Dedifferentiated amniotic fluid mesenchymal stem cell (primary cell): ENCODE measurements around the gene ALG6.
"Not testable (repeated sequence)": the region's sequence is repeated elsewhere in the genome, so short reads cannot be mapped to it uniquely, and the experiment has no call there.

Experiments
- DNase-seq: peaks from one replicate; pipeline ENCODE4 v3.0.0-alpha.2; 2016; ENCODE audit errors: extremely low spot score

The ALG6 gene

DNA sequence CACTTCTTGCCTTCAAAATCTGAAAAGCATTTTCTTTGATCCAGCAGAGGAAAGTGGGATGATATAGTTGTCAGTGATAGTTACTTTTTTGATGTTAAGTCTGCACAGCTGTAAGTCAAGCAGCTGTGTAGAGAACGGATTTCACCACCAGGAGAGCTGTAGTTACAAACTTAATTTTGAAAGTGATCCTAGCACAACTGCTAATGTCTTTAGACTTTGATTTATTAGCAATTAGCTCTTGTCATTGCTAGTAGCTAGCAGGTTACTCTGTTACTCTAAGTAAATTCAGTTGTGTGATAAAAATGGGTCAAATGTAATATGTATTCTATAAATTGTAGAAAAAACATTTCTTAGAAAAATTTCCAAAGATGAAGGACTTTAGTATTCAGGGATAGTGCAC is 46.0 kb downstream of the ALG6 start:
- DNase-seq: no peak

DNA sequence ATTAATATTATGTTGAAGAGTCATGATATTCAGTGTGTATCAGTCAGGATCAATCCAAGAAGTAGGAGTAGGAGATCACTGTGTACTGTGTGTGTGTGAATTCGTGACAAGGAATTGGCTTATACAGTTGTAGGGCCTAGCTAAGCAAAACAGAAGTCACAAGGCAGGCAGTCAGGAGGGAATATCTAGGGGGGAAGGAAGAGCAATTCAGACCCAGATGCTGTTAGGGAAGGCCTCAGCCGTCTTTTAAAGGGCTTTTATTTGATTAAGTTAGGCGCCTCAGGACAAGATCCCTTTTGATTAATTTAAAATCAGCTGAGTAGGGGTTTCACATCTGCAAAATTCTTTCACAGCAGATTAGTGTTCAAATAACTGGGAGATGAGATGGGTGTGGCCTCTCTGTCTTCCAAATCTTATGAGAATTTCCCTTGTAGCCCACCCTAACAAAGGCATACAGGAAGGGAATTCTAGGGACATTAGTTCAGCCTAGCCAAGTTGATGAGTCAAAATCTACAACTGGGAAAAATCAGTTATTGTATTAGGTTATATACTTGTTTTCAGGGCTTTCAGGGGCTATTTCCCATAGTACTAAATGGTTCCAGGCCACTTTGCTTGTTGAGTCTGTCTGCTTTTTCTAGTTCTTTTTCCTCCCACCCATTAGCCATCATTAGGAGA is 47.4 kb downstream of the ALG6 start:
- DNase-seq: no peak

DNA sequence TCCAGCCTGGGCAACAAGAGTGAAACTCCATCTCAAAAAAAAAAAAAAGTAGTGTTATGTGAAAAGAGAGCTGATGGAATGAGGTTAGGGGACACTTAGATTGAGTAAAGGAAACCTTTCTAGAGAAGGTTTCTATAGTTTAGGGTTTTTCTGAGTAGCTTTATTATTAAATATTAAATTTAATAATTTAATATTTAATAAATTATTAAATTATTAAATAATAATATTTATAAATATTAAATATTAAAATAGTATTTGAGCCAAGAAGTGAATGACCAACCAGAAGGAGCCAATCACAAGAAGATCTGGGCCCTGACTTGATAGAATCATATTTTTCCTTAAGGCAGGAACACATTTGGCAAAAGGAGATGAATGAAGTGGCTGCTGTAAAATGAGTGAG is 50.7 kb downstream of the ALG6 start:
- DNase-seq: no peak

DNA sequence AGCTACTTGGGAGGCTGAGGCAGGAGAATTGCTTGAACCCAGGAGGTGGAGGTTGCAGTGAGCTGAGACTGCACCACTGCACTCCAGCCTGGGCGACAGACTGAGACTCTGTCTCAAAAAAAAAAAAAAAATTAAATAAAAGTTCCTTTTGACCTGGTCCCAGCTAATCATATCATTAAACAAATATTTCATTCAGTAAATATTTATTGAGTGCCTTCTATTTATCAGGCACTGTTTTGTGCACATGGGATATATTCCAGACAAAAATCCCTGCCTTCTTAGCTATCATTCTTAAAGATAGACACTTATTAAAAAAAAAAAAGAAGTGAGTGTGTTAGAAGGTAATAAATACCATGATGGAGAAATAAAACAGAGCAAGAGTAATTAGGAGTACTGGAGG is 53.3 kb downstream of the ALG6 start:
- DNase-seq: not testable (repeated sequence)

DNA sequence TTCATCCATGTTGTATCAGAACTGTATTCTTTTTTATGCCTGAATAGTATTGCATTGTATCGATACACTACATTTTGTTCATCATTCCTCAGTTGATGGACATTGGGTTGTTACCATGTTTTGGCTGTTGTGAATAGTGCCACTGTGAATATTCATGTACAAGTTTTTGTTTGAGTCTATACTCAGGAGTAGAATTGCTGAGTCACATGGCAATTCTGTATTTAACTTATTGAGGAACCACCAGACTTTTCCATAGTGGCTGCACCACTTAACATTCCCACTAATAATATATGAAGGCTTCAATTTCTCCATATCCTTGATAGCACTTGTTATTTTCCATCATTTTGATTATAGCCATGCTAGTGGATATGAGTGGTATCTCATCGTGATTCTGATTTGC is 56.2 kb downstream of the ALG6 start:
- no peak for DNase-seq

DNA sequence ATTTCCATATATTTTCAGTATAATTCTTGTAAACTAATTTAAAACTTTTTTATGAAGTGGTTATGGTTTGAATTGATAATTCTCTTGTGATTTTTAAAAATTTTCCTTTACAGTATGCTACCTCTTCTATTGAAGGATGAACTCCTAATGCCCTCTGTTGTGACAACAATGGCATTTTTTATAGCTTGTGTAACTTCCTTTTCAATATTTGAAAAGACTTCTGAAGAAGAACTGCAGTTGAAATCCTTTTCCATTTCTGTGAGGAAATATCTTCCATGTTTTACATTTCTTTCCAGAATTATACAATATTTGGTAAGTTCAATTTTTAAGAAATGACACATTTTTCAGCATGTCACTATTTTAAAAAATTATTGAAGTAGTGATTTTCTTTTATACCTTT is 61.4 kb downstream of the ALG6 start:
- no peak for DNase-seq

DNA sequence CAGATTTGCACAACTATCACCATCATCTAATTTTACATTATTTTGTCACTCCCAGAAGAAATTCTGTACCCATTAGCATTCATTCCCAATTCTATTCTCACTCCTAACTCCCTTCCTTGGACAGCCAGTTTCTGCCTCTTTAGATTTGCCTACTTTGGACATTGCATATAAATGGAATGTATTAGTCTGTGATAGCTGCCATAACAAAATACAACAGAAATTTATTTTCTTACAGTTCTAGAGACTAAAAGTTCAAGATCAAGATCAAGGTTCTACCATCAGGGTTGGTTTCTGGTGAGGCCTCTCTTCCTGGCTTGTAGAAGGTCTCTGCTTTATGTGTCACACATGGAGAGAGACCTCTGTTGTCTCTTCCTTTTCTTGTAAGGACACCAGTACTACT is 61.9 kb downstream of the ALG6 start:
- no peak for DNase-seq

DNA sequence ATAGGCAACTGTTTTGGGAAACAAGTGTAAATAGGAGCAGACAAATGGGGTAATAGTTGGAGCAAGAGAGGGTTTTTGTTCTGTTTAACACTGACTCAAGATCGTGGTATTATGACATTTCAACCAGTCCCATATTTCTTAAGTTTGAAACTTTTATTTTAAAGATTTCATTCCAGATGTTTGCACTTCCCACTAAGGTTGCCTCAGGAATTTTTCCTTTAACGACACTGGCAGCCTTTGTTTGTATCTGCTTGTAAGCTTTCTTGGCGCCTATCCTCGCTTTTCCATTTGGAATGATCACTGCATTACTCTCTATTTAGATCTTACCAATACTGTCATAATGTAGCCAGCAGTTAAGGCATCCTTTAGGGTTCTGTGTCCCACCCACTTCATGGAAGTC is 67.7 kb downstream of the ALG6 start:
- DNase-seq: no peak

DNA sequence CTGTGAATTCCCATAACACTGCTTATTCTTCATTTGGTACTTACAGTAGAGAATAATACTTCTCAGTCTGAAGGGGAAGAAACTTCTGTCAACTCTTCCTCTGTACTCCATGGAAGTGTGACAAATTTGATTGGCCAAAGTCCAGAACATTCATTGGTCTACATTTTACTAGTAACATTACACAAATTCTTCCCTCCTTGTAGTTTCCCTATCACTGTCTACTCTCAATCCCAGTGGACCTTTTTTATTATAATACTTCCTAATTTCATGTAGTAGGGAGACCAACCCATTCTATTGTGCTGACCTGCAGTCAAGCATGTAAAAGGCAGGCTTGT is 74.7 kb downstream of the ALG6 start:
- DNase-seq: no peak

DNA sequence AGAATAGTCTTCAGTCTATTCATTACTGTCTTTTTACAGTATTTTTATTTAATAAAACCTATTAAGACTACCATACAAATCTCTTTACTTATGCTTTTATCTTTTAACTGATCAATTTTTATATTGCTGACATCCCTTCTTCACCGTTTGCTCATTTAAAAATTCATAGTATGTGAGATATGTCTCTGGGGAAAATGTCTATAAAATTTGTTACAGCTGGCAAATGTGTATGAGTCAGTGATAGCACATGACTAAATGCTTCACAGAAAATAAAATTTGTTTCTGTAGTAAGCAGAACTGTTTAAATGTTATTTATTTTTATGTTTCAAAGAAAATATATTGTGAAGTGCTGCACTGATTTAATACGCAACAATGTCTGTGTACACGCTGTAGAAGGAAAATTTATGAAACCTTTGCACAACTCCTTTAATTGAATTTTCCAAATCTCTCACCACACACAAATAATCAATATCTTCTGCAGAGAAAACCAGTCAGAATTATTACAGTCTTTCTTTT is 81.4 kb downstream of the ALG6 start:
- peak; percentile 44 for DNase-seq

DNA sequence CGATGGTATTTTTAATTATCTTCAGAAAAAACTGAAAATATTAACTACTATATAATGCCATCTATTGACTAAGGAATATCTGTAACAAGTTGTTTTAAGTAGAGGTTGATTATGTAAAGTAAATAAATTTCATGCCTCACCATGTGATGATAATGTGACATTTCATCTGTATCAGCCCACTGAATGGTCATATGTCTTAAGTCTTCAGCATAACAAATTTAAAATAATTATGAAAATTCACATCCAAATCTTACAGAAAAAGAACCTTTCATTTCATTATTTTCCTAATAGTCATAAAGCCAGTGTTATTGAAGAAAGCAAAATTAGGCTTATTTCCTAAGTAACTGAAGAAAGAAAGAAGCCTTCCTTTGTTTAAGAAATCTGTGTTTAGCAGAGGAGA is 83.0 kb downstream of the ALG6 start:
- DNase-seq: no peak

DNA sequence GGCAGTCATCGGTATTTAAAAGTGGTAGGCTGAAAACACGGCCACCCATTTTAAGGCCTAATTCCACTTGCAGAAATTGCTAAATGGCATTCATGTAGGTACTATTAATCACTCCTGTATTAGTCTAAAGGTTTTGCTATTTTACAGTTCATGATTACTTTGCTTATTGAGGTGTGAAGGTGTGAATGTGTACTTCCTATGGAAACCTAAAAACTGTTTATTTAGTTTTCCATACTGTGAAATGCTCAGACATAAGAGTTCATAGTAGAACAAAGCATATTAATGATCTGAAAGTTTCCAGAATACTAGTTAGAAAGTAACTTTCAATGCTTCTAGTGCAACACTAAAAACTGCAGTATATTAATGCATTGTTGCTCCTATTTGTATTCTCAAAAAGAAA is 85.8 kb downstream of the ALG6 start:
- DNase-seq: no peak

DNA sequence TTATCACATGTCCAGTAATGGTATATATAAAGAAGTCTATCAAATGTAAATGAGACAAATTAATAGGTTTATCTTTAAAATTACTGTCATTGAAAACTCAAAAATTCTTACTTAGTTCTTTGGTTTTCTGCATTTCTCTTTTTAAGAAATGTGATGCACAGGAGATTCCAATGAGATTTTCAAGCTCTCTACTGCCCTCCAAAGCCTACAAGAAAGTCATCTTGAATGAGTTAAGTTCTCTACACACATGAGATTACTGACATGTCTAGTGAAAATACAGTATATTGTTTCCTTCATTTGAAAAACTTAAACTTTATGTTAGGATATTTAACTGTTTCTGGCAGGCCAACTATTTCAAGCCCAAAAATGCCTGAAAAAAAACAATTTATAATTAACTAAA is 86.8 kb downstream of the ALG6 start:
- peak; percentile 49 for DNase-seq

DNA sequence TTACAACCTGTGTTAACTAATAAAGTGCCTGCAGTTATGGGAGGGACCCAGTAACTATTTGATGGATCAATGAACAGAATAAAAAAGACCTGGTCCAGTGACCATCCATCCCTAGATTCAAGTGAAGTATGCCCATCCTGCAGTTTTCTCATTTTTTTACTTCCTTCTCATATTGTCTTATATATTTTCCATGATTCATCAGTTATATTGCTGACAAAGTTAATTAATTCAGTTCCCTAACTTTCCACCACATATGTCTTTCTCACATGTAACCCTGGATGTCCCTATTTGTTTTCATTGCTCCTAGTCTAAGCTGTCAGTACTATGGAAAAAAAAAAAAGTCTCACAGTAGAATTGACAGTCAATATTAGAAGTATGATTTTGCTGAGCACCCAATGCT is 91.3 kb downstream of the ALG6 start:
- no peak for DNase-seq

DNA sequence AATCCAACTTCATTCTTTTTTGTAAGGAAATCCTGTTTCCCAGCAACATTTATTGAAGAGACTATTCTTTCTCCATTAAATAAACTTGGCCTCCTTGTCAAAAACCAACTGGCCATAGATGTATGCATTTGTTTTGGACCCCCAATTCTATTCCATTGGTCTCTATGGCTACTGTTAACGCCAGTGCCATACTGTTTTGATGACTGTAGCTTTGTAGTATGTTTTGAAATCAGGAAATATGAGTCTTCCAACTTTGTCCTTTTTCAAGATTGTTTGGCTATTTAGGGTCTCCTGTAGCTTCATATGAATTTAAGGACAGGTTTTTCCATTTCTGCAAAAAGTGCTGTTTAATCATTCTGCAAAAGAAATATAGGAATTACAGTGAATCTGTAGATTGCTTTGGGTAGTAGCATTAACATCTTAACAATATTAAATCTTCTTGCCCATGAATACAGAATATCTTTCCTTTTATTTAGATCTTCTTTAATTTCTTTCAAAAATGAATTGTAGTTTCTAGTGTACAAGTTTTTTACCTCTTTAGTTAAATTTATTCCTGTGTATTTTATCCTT is 94.3 kb downstream of the ALG6 start:
- DNase-seq: no peak

DNA sequence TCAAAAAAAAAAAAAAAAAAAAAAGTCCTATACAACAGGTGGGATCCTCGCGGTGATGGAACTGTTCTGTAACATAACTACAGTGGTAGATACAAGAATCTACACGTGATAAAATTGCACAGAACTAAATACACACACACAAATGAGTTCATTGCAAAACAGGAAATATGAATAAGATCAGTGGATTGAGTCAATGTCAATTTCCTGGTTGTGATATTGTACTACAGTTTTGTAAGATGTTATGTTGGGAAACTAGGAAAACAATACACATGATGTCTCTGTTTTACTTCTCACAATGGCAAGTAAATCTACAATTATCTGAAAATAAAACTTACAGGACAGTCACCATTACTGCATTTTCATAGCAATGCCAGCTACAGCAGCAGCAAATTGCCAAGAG is 95.8 kb downstream of the ALG6 start:
- no peak for DNase-seq

DNA sequence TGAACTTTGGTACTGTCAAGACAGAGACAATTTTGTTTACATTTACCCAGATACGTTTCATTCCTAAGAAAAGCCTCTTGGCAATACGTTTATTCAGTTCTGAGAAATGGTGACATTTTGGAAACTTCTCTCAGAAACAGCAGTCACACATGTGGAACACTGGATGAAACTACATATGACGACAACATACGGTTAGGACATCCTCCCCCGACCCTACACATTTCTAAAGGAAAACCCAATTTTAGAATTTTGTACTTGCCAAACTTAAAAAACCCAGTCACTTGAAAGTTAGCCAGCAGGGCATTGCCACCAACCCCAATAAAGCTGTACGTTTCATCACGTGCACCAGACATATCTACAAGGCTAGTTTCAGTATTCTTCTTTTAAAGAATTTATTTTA is 98.8 kb downstream of the ALG6 start:
- DNase-seq: no peak

DNA sequence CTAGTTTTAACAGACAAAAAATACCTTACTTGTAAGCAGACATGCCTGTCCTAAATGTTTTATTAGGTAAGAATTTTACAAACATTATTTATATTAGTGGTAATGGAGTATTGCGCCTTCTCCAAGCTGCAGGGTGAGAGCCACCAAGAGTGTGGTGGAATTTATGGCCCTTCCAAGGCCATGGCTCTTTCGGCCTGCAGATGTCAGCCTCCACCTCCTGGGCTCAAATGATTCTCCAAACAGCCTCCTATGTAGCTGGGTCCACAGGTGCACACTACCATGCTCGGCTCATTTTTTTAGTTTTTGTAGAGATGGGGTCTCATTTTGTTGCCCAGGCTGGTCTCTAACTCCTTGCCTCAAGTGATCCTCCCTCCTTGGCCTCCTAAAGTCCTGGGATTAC is 99.3 kb downstream of the ALG6 start:
- no peak for DNase-seq

DNA sequence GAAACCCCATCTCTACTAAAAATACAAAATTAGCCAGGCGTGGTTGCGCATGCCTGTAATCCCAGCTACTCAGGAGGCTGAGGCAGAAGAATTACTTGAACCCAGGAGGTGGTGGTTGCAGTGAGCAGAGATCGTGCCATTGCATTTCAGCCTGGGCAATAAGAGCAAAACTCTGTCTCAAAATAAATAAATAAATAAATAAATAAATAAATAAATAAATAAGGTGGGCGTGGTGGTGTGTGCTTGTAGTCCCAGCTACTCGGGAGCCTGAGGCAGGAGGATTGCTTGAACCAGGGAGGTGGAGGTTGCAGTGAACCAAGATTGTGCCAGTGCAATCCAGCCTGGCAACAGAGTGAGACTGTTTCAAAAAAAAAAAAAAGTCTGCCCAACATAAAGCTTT is 101.3 kb downstream of the ALG6 start:
- DNase-seq: not testable (repeated sequence)

DNA sequence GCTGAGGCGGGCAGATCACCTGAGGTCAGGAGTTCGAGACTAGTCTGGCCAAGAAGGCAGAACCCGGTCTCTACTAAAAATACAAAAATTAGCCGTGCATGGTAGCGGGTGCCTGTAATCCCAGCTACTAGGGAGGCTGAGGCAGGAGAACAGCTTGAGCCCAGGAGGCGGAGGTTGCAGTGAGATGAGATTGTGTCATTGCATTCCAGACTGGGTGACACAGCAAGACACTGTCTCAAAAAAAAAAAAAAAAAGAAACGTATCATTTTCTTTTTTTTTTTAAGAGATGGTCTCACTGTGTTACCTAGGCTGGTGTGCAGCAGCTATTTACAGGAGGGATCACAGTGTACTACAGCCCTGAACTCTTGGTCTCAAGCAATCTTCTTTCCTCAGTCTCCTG is 108.3 kb downstream of the ALG6 start:
- DNase-seq: no peak

DNA sequence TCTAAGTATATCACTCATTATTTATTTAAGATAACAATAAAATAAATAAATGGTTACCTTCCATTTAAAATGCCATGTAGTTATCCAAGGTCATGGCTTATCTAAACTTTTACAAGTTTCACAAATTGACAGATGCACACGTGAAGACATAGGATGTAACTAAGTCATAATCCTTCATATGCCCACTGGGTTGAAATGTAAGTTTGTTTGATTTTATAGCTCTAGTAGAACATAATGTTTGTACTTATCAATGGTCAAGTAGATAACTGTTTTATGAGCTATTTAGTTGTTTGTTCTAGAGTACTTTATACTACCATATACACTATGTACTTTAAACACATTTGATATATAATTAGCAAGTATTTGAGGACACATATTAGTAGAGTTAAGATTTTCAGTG is 112.6 kb downstream of the ALG6 start:
- no peak for DNase-seq

DNA sequence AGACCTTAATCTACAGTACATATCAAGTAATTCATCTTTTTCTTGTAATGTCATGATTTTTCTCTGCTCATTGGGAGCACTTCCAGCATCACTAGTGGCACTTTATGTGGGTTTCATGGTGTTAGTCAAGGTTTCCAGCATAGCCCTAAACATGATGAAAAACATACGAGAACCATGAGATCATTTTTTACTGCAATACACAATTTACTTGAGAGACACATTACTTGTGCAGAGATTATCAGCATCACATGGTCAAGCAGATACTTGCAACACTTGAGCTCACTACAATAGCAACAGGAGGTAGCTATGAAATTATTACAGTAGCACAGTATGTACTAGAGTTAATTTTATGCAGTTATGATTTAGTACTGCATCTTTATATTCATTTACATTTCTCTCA is 119.2 kb downstream of the ALG6 start:
- DNase-seq: no peak

DNA sequence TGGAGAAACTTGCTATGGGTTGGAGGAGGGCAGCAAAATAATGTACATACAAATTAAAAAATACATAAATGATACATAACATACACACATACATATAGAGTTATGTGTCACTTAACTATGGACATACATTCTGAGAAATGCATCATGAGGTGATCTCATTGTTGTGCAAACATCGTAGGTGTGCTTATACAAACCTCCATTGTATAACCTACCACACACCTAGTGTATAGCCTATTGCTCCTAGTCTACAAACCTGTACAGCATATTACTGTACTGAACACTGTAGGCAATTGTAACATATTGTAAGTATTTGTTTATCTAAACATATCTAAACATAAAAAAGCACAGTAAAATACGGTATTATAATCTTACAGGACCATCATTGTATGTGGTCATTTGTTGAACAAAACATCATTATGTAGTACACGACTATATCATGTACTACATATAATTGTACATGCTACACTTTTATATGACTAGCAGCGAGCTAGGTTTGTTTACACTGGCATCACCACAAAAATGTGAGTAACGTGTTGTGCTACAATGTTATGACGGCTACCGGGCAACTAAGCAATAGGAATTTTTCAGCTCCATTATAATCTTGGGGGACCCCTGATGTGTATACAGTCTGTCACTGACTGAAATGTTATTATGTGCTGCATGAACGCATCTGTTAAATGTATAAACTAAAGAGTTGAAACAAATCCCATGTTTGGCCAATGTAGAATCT is 120.1 kb downstream of the ALG6 start:
- DNase-seq: no peak
